ENCODE data around the gene RBM33.

DNA sequence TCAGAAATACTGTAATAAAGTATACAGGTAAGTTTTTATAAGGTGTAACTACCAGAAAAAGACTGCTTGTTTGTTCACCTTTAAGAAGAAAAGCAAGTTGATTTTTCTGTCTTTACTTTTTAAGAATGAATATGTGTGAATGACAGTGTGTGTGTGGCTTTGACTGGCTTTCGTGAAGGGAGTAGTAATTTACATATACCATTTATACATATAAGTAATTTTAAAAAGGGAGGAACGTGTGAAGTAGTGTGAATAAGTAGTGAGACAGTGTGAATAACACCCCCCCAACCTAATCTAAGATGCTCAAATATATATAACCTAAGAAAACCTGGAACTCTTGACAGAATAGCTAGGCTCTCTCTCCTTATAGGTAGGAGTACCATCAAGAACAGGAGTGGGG is 33.2 kb downstream of the RBM33 start:
- TF ChIP-seq, protein P1, sequence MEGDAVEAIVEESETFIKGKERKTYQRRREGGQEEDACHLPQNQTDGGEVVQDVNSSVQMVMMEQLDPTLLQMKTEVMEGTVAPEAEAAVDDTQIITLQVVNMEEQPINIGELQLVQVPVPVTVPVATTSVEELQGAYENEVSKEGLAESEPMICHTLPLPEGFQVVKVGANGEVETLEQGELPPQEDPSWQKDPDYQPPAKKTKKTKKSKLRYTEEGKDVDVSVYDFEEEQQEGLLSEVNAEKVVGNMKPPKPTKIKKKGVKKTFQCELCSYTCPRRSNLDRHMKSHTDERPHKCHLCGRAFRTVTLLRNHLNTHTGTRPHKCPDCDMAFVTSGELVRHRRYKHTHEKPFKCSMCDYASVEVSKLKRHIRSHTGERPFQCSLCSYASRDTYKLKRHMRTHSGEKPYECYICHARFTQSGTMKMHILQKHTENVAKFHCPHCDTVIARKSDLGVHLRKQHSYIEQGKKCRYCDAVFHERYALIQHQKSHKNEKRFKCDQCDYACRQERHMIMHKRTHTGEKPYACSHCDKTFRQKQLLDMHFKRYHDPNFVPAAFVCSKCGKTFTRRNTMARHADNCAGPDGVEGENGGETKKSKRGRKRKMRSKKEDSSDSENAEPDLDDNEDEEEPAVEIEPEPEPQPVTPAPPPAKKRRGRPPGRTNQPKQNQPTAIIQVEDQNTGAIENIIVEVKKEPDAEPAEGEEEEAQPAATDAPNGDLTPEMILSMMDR (IDR thresholded peaks at IDR 0.05) = no peak
- TF ChIP-seq POLR2A (IDR thresholded peaks at IDR 0.05; ENCODE audit: low read depth) = no peak

Measured in esophagus muscularis mucosa (tissue), 3 donors.